Upper lobe of left lung (tissue), 6 donors: ENCODE data around the gene MCF2L. TPM values are rescaled to one million over a fixed set of nuclear protein-coding genes. Genes with fewer than 3 reads are reported as not detected.

Source experiments
- ATAC-seq, 2 donors: fragments of 200-7000 bp; cut with Tn5 transposase; one replicate each; pipeline ENCODE4 v1.9.1; 2022; ENCODE audit warnings: mild to moderate bottlenecking in 2 of 2, moderate library complexity in 2 of 2; ENCODE audit not compliant: low FRiP score in 2 of 2
- DNase-seq, 2 donors: peaks; one replicate each; pipeline ENCODE4 v3.0.0-alpha.2; 2019 to 2020
- H3K27ac ChIP-seq, 4 donors: fragments of 200-600 bp; sonication (generic); one replicate each; pipeline ENCODE4 v1.5.1; 2016 to 2019
- H3K27me3 ChIP-seq, 4 donors: fragments of 200-600 bp; sonication (generic); one replicate each; pipeline ENCODE4 v1.5.1; 2017 to 2019
- H3K36me3 ChIP-seq, 4 donors: fragments of 200-600 bp; sonication (generic); one replicate each; pipeline ENCODE4 v1.5.1; 2016 to 2019
- H3K4me1 ChIP-seq, 4 donors: fragments of 200-600 bp; sonication (generic); one replicate each; pipeline ENCODE4 v1.5.1; 2018 to 2019
- H3K4me3 ChIP-seq, 4 donors: fragments of 200-600 bp; sonication (generic); one replicate each; pipeline ENCODE4 v1.5.1; 2017 to 2019; ENCODE audit warnings: mild to moderate bottlenecking in 2 of 4, moderate library complexity in 1 of 4
- H3K9me3 ChIP-seq, 4 donors: fragments of 200-600 bp; sonication (generic); one replicate each; pipeline ENCODE4 v1.5.1; 2018 to 2019
- CTCF ChIP-seq, 6 experiments: fragments of 450-650 bp in 4 of 6; fragments of 200-600 bp in 2 of 6; sonication (generic) in 2 of 6; IDR thresholded peaks; one replicate each; pipeline ENCODE4 v1.5.1; 2016 to 2019; ENCODE audit warnings: antibody characterized with exemption in 6 of 6
- EP300 ChIP-seq, 4 donors: sonication (generic); formaldehyde crosslinking; IDR thresholded peaks; one replicate each; pipeline ENCODE4 v1.5.1; 2017; ENCODE audit warnings: antibody characterized with exemption in 4 of 4, control low read depth in 2 of 4
- POLR2A ChIP-seq, 4 donors: fragments of 450-650 bp; IDR thresholded peaks; one replicate each; pipeline ENCODE4 v1.5.1; 2016 to 2017; ENCODE audit warnings: antibody characterized with exemption in 4 of 4, mild to moderate bottlenecking in 2 of 4
- POLR2AphosphoS5 ChIP-seq, 2 donors: sonication (generic); formaldehyde crosslinking; IDR thresholded peaks; one replicate each; pipeline ENCODE4 v1.5.1; 2017; ENCODE audit warnings: antibody characterized with exemption in 2 of 2
- WGBS, 2 donors: methylation state at CpG; one replicate each; pipeline ENCODE4 v1.1.5; 2017 to 2018; 5-methylcytosine and 5-hydroxymethylcytosine counted together
- total RNA-seq, 6 donors: library from RNA; depleted of rRNA in 4 of 6; stranded (reverse); fragments of >200 nt in 4 of 6; gene quantifications; one replicate each; pipeline versions ENCODE4 v1.1.0 to v1.2.1, GENCODE V29; 2016 to 2021
- donor health status: DM: no; HTN: no; CAD: no; lungs with moderate emphysema.
- donor health status: DM: no; HTN: yes; CAD: no; lungs with severe emphysema.

The MCF2L gene
- total RNA-seq, 6 donors from 2014 or later: 14.3 to 99.5 (median 53.1) TPM

DNA sequence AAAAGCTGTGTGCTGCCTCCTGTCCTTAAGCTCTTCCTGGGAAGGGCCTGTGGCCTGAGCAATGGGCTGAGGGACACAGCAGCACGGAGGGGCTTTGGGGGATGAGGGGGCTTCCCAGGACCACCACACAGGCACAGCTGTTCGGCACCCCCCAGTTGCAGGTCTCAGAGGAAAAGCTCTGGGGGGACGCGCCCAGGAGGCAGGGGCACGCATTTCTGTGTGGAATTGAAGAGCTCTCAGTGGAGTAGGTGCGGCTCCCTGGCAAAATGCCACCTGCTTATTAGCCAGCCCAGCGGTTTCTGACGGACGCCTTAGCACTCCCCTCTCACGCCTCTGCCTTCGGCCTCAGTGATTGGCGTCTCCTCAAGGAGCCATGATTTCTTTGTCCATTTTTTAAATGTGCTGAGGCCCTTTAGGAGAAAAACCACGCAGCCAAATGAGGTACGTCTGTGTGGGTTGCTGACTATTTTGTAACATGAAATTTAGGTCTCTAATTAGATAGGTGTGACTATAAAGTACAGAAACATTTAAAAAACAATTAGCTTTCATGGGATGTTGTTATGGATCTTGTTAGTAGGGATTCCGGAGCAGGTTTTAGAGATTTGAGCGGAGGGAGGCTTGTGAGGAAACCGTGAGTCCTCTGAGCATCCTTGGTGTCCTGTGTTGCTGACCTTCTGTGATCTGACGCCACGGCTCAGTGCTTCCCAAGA, 4.0 kb downstream of the MCF2L start:
- Histone ChIP-seq H3K4me3 (no peak overlapping the region), H3K36me3 (no peaks in the 10 kb centered on the region), H3K27ac (no peak overlapping the region), H3K9me3 (no peaks in the 10 kb centered on the region), H3K4me1 (peaks cover 18 to 26% (median 21%) of the 10 kb centered on the region in 4 donors), H3K27me3 (peaks cover 0 to 8% (median 3%) of the 10 kb centered on the region in 4 donors)
- WGBS, 2 donors: 78 to 80% methylated on average over 14 to 19 of the region's 19 CpGs
- ATAC-seq (no peak), DNase-seq (peak in 1 of 2 donors; percentile 52)
- TF ChIP-seq CTCF (IDR thresholded peaks at IDR 0.05) (no peak), POLR2A (IDR thresholded peaks at IDR 0.05) (no peak), POLR2AphosphoS5 (IDR thresholded peaks at IDR 0.05) (no peak), EP300 (IDR thresholded peaks at IDR 0.05) (no peak)

DNA sequence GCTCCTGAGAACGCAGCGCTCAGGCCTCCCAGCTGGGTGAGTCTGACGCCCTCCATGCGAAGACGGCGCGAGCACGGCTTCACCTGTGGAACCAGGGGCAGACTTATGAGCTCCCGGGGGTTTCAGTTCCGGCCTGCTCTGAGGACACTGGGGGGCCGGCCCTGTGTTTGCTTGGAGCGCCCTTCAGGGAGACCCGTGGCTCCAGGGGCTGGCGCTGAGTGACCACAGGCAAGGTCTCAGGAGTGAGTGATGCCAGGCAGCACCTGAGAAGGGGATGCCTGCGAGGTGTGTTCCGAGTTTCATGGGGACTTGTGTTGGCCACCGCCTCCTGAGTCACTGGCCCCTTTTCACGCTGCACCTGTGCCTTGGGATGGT, 4.5 kb downstream of the MCF2L start:
- ATAC-seq: no peak
- Histone ChIP-seq H3K27me3 (peaks cover 0 to 6% (median 2%) of the 10 kb centered on the region in 4 donors), H3K4me1 (peaks cover 12 to 25% (median 18%) of the 10 kb centered on the region in 4 donors), H3K36me3 (no peaks in the 10 kb centered on the region), H3K9me3 (no peaks in the 10 kb centered on the region), H3K4me3 (no peak overlapping the region), H3K27ac (no peak overlapping the region)
- no peak for TF ChIP-seq EP300 (IDR thresholded peaks at IDR 0.05)
- no peak for TF ChIP-seq POLR2AphosphoS5 (IDR thresholded peaks at IDR 0.05)
- peak in 1 of 2 donors; percentile 67 for DNase-seq
- WGBS, 2 donors: 90% methylated on average over 10 to 18 of the region's 18 CpGs

GRCh38 chr13:112974125-112974524, 5.1 kb downstream of the MCF2L start:
- TF ChIP-seq POLR2A (IDR thresholded peaks at IDR 0.05) (no peak), CTCF (IDR thresholded peaks at IDR 0.05) (no peak), POLR2AphosphoS5 (IDR thresholded peaks at IDR 0.05) (no peak), EP300 (IDR thresholded peaks at IDR 0.05) (no peak)
- Histone ChIP-seq H3K36me3 (no peaks in the 10 kb centered on the region), H3K27me3 (peaks cover 0 to under 1% (median under 1%) of the 10 kb centered on the region in 4 donors), H3K9me3 (no peaks in the 10 kb centered on the region), H3K27ac (no peak overlapping the region), H3K4me3 (no peak overlapping the region), H3K4me1 (peaks cover 10 to 19% (median 15%) of the 10 kb centered on the region in 4 donors)
- DNase-seq (no peak), ATAC-seq (no peak)
- WGBS, 2 donors: 83 to 96% methylated on average over 8 of the region's 8 CpGs

- H3K4me3 ChIP-seq: no peak overlapping the region
- peaks cover 5 to 14% (median 9%) of the 10 kb centered on the region in 4 donors for H3K4me1 ChIP-seq
- no peaks in the 10 kb centered on the region for H3K36me3 ChIP-seq
- no peak overlapping the region for H3K27ac ChIP-seq
- no peaks in the 10 kb centered on the region for H3K9me3 ChIP-seq
- no peak for DNase-seq
- H3K27me3 ChIP-seq: no peaks in the 10 kb centered on the region
- TF ChIP-seq POLR2AphosphoS5 (IDR thresholded peaks at IDR 0.05) (no peak), CTCF (IDR thresholded peaks at IDR 0.05) (no peak), EP300 (IDR thresholded peaks at IDR 0.05) (no peak), POLR2A (IDR thresholded peaks at IDR 0.05) (no peak)
- ATAC-seq: no peak
- 90 to 94% methylated on average over 13 of the region's 13 CpGs for WGBS, 2 donors
These were observed 5.7 kb downstream of the MCF2L start for GRCh38 chr13:112974671-112975070.

DNA sequence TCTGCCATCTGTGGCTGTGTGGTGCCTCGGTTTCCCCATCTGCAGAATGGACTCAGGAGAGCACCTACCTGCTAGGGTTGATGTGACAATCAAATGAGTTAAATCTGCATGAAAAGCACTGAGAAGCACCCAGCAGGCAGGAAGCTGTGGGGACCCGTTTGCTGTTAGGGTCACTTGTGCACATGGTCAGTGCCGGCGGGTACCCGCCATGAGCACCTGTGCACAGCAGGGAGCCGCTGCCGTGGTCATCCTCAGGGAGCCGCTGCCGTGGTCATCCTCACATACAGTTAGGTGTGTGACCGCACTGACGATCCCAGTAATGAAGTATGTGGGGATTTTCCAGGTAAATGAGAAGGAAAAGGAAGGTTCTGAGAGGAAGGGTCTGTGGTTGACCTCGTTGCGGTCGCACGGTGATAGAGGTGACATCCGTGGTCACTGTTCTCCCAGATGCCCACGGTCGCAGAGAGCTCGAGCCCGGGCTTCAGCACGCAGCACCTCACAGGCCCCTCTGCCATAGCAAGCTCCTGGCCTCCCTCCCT, 6.5 kb downstream of the MCF2L start:
- TF ChIP-seq EP300 (IDR thresholded peaks at IDR 0.05) (no peak), POLR2AphosphoS5 (IDR thresholded peaks at IDR 0.05) (no peak), CTCF (IDR thresholded peaks at IDR 0.05) (no peak), POLR2A (IDR thresholded peaks at IDR 0.05) (no peak)
- 91% methylated on average over 19 to 21 of the region's 21 CpGs for WGBS, 2 donors
- H3K27ac ChIP-seq: no peak overlapping the region
- H3K9me3 ChIP-seq: no peaks in the 10 kb centered on the region
- DNase-seq (no peak), ATAC-seq (no peak)
- H3K4me1 ChIP-seq: peaks cover 0 to 10% (median 6%) of the 10 kb centered on the region in 4 donors
- H3K4me3 ChIP-seq: no peak overlapping the region
- H3K27me3 ChIP-seq: no peaks in the 10 kb centered on the region
- H3K36me3 ChIP-seq: no peaks in the 10 kb centered on the region
